Upper lobe of left lung (tissue), 4 donors: ENCODE results near the gene MPDZ.

Source experiments
- EP300 ChIP-seq, 4 donors: sonication (generic); formaldehyde crosslinking; IDR thresholded peaks; one replicate each; pipeline ENCODE4 v1.5.1; 2017; ENCODE audit warnings: antibody characterized with exemption in 4 of 4, control low read depth in 2 of 4
- POLR2A ChIP-seq, 4 donors: fragments of 450-650 bp; IDR thresholded peaks; one replicate each; pipeline ENCODE4 v1.5.1; 2016 to 2017; ENCODE audit warnings: antibody characterized with exemption in 4 of 4, mild to moderate bottlenecking in 2 of 4
- POLR2AphosphoS5 ChIP-seq, 2 donors: sonication (generic); formaldehyde crosslinking; IDR thresholded peaks; one replicate each; pipeline ENCODE4 v1.5.1; 2017; ENCODE audit warnings: antibody characterized with exemption in 2 of 2
- TF ChIP-seq, protein P1 (sequence below), 6 experiments: fragments of 450-650 bp in 4 of 6; fragments of 200-600 bp in 2 of 6; sonication (generic) in 2 of 6; IDR thresholded peaks; one replicate each; pipeline ENCODE4 v1.5.1; 2016 to 2019; ENCODE audit warnings: antibody characterized with exemption in 6 of 6

DNA sequence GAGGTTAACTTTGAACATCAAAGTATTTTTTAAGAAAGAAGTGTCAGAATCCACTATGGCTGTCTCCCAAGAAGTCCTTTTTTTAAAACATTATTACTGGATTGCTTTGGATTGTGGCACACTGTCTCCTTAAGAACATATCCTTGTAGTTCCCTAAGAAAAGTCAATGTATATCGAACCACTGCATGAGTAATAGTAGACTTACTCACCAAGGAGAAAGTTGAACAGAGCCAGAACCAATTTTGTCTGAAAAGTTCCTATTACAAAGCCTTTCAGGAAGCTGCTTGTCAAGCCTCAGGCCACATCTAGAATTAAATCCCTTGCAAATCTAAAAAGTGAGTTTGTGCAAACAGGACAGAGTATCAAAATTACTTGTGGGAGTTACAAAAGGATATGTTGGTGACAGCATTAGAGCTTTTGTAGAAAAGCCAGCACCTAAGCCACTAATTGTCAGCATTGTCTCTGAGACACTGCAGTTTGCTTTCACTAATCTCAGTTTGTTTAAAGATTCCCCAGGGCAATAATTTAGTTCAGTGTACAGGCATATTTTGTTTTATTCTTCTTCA, 195.4 kb downstream of the MPDZ start:
- TF ChIP-seq, protein P1, sequence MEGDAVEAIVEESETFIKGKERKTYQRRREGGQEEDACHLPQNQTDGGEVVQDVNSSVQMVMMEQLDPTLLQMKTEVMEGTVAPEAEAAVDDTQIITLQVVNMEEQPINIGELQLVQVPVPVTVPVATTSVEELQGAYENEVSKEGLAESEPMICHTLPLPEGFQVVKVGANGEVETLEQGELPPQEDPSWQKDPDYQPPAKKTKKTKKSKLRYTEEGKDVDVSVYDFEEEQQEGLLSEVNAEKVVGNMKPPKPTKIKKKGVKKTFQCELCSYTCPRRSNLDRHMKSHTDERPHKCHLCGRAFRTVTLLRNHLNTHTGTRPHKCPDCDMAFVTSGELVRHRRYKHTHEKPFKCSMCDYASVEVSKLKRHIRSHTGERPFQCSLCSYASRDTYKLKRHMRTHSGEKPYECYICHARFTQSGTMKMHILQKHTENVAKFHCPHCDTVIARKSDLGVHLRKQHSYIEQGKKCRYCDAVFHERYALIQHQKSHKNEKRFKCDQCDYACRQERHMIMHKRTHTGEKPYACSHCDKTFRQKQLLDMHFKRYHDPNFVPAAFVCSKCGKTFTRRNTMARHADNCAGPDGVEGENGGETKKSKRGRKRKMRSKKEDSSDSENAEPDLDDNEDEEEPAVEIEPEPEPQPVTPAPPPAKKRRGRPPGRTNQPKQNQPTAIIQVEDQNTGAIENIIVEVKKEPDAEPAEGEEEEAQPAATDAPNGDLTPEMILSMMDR (IDR thresholded peaks at IDR 0.05), result no peak
- TF ChIP-seq POLR2A (IDR thresholded peaks at IDR 0.05) (no peak), EP300 (IDR thresholded peaks at IDR 0.05) (no peak), POLR2AphosphoS5 (IDR thresholded peaks at IDR 0.05) (no peak)
